ENCODE data around the gene NDUFA3.

Gene NDUFA3

GRCh38 chr19:54102421-54103169 lies at the start of gene NDUFA3:
NDUFA3 (plus strand) TSS chr19:54102855; CDS start chr19:54102879, 24 bp downstream.
- TF ChIP-seq, protein P1, sequence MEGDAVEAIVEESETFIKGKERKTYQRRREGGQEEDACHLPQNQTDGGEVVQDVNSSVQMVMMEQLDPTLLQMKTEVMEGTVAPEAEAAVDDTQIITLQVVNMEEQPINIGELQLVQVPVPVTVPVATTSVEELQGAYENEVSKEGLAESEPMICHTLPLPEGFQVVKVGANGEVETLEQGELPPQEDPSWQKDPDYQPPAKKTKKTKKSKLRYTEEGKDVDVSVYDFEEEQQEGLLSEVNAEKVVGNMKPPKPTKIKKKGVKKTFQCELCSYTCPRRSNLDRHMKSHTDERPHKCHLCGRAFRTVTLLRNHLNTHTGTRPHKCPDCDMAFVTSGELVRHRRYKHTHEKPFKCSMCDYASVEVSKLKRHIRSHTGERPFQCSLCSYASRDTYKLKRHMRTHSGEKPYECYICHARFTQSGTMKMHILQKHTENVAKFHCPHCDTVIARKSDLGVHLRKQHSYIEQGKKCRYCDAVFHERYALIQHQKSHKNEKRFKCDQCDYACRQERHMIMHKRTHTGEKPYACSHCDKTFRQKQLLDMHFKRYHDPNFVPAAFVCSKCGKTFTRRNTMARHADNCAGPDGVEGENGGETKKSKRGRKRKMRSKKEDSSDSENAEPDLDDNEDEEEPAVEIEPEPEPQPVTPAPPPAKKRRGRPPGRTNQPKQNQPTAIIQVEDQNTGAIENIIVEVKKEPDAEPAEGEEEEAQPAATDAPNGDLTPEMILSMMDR (IDR thresholded peaks at IDR 0.05; ENCODE audit: control insufficient read depth, extremely low read depth, insufficient read depth), result no peak
- peak within 1 kb of the TSS; percentile 85 for H3K4me3 ChIP-seq (ENCODE audit: low read depth, low read length)
- peak; percentile 92 for DNase-seq (ENCODE audit: low read depth)

DNA sequence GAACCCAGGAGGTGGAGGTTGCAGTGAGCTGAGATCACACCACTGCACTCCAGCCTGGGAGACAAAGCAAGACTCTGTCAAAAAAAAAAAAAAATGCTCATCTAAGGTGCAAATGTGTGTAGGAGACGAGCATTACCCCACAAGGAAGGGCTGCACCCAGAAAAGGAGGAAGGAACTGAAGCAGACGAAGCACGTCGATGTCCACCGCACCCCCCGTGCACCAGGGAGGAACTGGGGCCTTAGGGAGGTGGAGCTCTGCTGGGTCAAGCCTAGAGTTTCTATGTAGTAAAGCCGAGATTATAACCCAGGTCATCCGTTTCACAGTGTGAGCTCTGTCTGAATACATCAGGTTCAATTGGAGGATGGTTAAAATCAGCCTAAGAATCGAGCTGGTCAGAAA lies 40.0 kb upstream of the NDUFA3 start:
- H3K4me3 ChIP-seq (ENCODE audit: low read depth, low read length), result no peak overlapping the region
- DNase-seq (ENCODE audit: low read depth), result no peak
- TF ChIP-seq, protein P1 (IDR thresholded peaks at IDR 0.05; ENCODE audit: control insufficient read depth, extremely low read depth, insufficient read depth), result no peak

- TF ChIP-seq, protein P1 (IDR thresholded peaks at IDR 0.05; ENCODE audit: control insufficient read depth, extremely low read depth, insufficient read depth), result no peak
- H3K4me3 ChIP-seq (ENCODE audit: low read depth, low read length), result no peak within 1 kb of the TSS
- no peak for DNase-seq (ENCODE audit: low read depth)
Measured at GRCh38 chr19:54063350-54064116, 39.1 kb upstream of the NDUFA3 start, which contains the start of gene VSTM1. VSTM1 (minus strand) TSS chr19:54063897; CDS start chr19:54063777, 120 bp downstream.

- TF ChIP-seq, protein P1 (IDR thresholded peaks at IDR 0.05; ENCODE audit: control insufficient read depth, extremely low read depth, insufficient read depth), result no peak
- H3K4me3 ChIP-seq (ENCODE audit: low read depth, low read length), result no peak overlapping the region
- no peak for DNase-seq (ENCODE audit: low read depth)
Measured at GRCh38 chr19:54069470-54069869, 33.2 kb upstream of the NDUFA3 start.

DNA sequence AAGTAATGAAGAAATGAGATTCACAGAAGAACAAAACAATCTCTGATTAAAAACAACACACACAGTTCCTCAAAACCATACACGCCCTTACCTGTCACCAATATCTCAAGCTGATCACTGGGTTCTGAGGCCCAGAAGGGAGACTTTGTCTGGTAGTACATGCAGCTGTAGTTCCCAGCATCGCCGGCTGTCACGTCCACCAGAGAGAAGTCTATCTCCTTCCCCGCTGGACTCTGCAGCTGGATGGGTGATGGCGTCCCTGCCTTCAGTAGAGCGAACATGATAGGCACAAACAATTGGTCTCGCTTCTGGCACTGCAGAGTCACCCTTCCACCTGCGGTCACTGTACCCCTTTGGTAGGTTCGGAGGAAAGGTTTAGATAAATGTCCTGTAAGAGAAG lies 28.8 kb upstream of the NDUFA3 start:
- no peak overlapping the region for H3K4me3 ChIP-seq (ENCODE audit: low read depth, low read length)
- DNase-seq (ENCODE audit: low read depth), result no peak
- TF ChIP-seq, protein P1 (IDR thresholded peaks at IDR 0.05; ENCODE audit: control insufficient read depth, extremely low read depth, insufficient read depth), result no peak

- no peak overlapping the region for H3K4me3 ChIP-seq (ENCODE audit: low read depth, low read length)
- DNase-seq (ENCODE audit: low read depth), result no peak
- TF ChIP-seq, protein P1 (IDR thresholded peaks at IDR 0.05; ENCODE audit: control insufficient read depth, extremely low read depth, insufficient read depth), result no peak
Measured at GRCh38 chr19:54074851-54075250, 27.8 kb upstream of the NDUFA3 start.

Data from LNCaP clone FGC (cell line).